Astrocyte (in vitro differentiated cells and primary cell): Measurements from ENCODE around the gene APH1B. TPM values are rescaled to one million over a fixed set of nuclear protein-coding genes. Genes with fewer than 3 reads are reported as not detected.

ENCODE experiments used
- DNase-seq: peaks from one replicate; pipeline ENCODE4 v3.0.0-alpha.2; 2010; ENCODE audit warnings: low read depth
- FAIRE-seq: peaks from 2 replicates; lab custom pipeline; 2011; peaks lifted over from hg19 to GRCh38; lab: Jason Lieb, UNC
- H2AFZ ChIP-seq: 2 replicates; pipeline ENCODE4 v1.6.0; 2012; ENCODE audit warnings: low read depth, low read length, inconsistent platforms
- H3K27ac ChIP-seq: 2 replicates; pipeline ENCODE4 v1.5.1; 2011; ENCODE audit warnings: low read depth, low read length, inconsistent platforms
- H3K27me3 ChIP-seq: 2 replicates; pipeline ENCODE4 v1.6.0; 2011; ENCODE audit warnings: low read length, inconsistent platforms; ENCODE audit not compliant: insufficient read depth
- H3K36me3 ChIP-seq: 2 replicates; pipeline ENCODE4 v1.5.1; 2011; ENCODE audit warnings: low read length, inconsistent platforms; ENCODE audit not compliant: insufficient read depth
- H3K4me1 ChIP-seq: 2 replicates; pipeline ENCODE4 v1.5.1; 2011; ENCODE audit warnings: low read length, inconsistent platforms; ENCODE audit not compliant: insufficient read depth
- H3K4me2 ChIP-seq: 2 replicates; pipeline ENCODE4 v1.6.0; 2012; ENCODE audit warnings: low read length, inconsistent platforms
- H3K4me3 ChIP-seq: 2 replicates; pipeline ENCODE4 v1.5.1; 2011; ENCODE audit warnings: low read depth, mild to moderate bottlenecking, low read length, inconsistent platforms; ENCODE audit not compliant: insufficient read depth
- H3K79me2 ChIP-seq: 2 replicates; pipeline ENCODE4 v1.6.0; 2012; ENCODE audit warnings: mild to moderate bottlenecking, low read length, inconsistent platforms; ENCODE audit not compliant: insufficient read depth
- H3K9ac ChIP-seq: 2 replicates; pipeline ENCODE4 v1.6.0; 2012; ENCODE audit warnings: mild to moderate bottlenecking, low read length, inconsistent platforms
- H3K9me3 ChIP-seq: 2 replicates; pipeline ENCODE4 v1.5.1; 2012; ENCODE audit warnings: low read depth, mild to moderate bottlenecking, low read length, inconsistent platforms; ENCODE audit not compliant: insufficient read depth
- H4K20me1 ChIP-seq: 2 replicates; pipeline ENCODE4 v1.6.0; 2012; ENCODE audit warnings: low read length, inconsistent platforms; ENCODE audit not compliant: insufficient read depth
- H3K27ac Mint-ChIP-seq: one replicate; pipeline ENCODE4 v1.8.0; 2021; ENCODE audit warnings: mild to moderate bottlenecking, mixed read lengths; ENCODE audit not compliant: unreplicated experiment
- H3K27me3 Mint-ChIP-seq: one replicate; pipeline ENCODE4 v1.8.0; 2021; ENCODE audit warnings: low read depth, mixed read lengths; ENCODE audit not compliant: unreplicated experiment
- H3K36me3 Mint-ChIP-seq: one replicate; pipeline ENCODE4 v1.8.0; 2021; ENCODE audit warnings: low read depth, mixed read lengths; ENCODE audit not compliant: unreplicated experiment
- H3K4me1 Mint-ChIP-seq: one replicate; pipeline ENCODE4 v1.8.0; 2021; ENCODE audit warnings: low read depth, mixed read lengths; ENCODE audit not compliant: unreplicated experiment
- H3K4me3 Mint-ChIP-seq: one replicate; pipeline ENCODE4 v1.8.0; 2021; ENCODE audit warnings: mild to moderate bottlenecking, moderate library complexity, mixed read lengths; ENCODE audit not compliant: unreplicated experiment
- H3K9me3 Mint-ChIP-seq: one replicate; pipeline ENCODE4 v1.8.0; 2021; ENCODE audit warnings: mild to moderate bottlenecking, mixed read lengths; ENCODE audit not compliant: unreplicated experiment
- CTCF ChIP-seq: IDR thresholded peaks from 2 replicates; pipeline ENCODE4 v1.5.1; 2011; ENCODE audit warnings: low read depth, mild to moderate bottlenecking, inconsistent platforms, low read length, moderate library complexity; ENCODE audit not compliant: insufficient read depth
- EZH2 ChIP-seq: IDR thresholded peaks from 2 replicates; pipeline ENCODE4 v1.6.1; 2012; ENCODE audit warnings: mild to moderate bottlenecking, low read length, inconsistent platforms; ENCODE audit not compliant: insufficient read depth
- total RNA-seq: library from RNA; stranded (reverse); gene quantifications from 2 replicates; pipeline ENCODE4 v1.2.1, GENCODE V29; 2021

Gene APH1B
- total RNA-seq, 1 donor from 2014 or later: 18.2 TPM

DNA sequence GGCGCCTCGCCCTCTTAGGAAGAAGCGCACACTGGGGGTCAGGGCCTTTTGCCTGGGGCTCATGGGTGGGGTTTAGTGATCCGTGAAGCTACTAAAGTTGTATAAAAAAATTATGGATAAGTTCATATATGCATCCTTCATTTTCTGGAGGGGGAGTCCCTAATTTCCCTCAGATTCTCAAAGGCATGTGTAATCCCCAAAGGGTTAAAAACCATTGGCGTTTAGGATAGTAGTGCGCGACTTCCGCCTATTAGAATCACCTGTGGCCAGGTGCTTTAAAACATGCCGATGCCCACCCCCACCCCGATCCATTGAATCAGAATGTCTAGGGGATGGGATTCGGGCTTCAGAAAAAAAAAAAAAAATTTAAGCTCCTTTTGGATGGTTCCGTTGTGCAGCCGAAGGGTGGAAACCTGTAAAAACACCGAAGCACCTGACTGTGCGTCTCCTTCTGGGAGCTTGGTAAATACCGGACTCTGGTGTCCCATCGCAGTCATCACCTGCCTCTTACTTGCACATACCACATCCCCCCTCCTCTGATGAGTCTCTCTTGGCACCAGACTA is 570 bp downstream of the APH1B start:
- H3K79me2 ChIP-seq: no peaks in the 10 kb centered on the region
- no peak for FAIRE-seq
- peak overlapping the region; percentile 23 for H3K27ac Mint-ChIP-seq

DNA sequence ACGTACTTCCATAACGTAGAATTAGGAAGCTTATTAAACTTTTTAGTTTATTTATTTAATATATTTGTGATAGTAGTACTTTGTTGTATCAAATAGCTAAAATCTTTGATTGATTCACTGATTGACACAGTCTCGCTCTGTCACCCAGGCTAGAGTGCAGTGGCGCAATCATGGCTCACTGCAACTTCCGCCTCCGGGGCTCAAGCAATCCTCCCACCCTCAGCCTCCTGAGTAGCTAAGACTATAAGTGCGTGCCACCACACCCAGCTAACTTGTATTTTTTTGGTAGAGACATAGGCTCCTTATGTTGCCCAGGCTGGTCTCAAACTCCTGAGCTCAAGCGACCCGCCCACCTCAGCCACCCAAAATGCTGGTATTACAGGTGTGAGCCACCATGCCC is 5.7 kb downstream of the APH1B start:
- no peak overlapping the region for H3K4me3 Mint-ChIP-seq
- no peaks in the 10 kb centered on the region for H3K79me2 ChIP-seq
- H3K4me1 Mint-ChIP-seq: peaks cover 11% of the 10 kb centered on the region
- peaks cover 9% of the 10 kb centered on the region for H3K36me3 ChIP-seq
- no peaks in the 10 kb centered on the region for H3K9me3 ChIP-seq
- no peak overlapping the region for H3K4me2 ChIP-seq
- no peaks in the 10 kb centered on the region for H3K27me3 ChIP-seq
- no peaks in the 10 kb centered on the region for H3K9me3 Mint-ChIP-seq
- H3K9ac ChIP-seq: no peak overlapping the region
- no peak overlapping the region for H3K27ac ChIP-seq
- no peak overlapping the region for H3K27ac Mint-ChIP-seq
- H3K36me3 Mint-ChIP-seq: peaks cover 9% of the 10 kb centered on the region
- no peak overlapping the region for H3K4me3 ChIP-seq
- FAIRE-seq (no peak), DNase-seq (no peak)
- TF ChIP-seq CTCF (no peak), EZH2 (no peak)
- H3K27me3 Mint-ChIP-seq: no peaks in the 10 kb centered on the region
- H3K4me1 ChIP-seq: peaks cover 11% of the 10 kb centered on the region
- no peak overlapping the region for H2AFZ ChIP-seq
- H4K20me1 ChIP-seq: no peaks in the 10 kb centered on the region

More for the DNA sequence above, 570 bp downstream of the APH1B start:
- peaks cover 8% of the 10 kb centered on the region for H3K4me1 Mint-ChIP-seq
- H3K9me3 Mint-ChIP-seq: no peaks in the 10 kb centered on the region
- H4K20me1 ChIP-seq: no peaks in the 10 kb centered on the region
- H3K27me3 Mint-ChIP-seq: no peaks in the 10 kb centered on the region
- H3K4me2 ChIP-seq: peak overlapping the region; percentile 85
- H2AFZ ChIP-seq: peak overlapping the region; percentile 84
- H3K36me3 Mint-ChIP-seq: peaks cover 11% of the 10 kb centered on the region
- no peak for TF ChIP-seq EZH2
- TF ChIP-seq CTCF: no peak
- no peaks in the 10 kb centered on the region for H3K27me3 ChIP-seq
- H3K9ac ChIP-seq: peak overlapping the region; percentile 91
- H3K9me3 ChIP-seq: no peaks in the 10 kb centered on the region
- peaks cover 14% of the 10 kb centered on the region for H3K4me1 ChIP-seq
- no peak for DNase-seq
- peak overlapping the region; percentile 66 for H3K4me3 ChIP-seq
- peaks cover 3% of the 10 kb centered on the region for H3K36me3 ChIP-seq
- H3K4me3 Mint-ChIP-seq: peak overlapping the region; percentile 88
- H3K27ac ChIP-seq: peak overlapping the region; percentile 51

- Mint-ChIP-seq H3K9me3 (no peaks in the 10 kb centered on the region), H3K36me3 (peaks cover 7% of the 10 kb centered on the region), H3K27me3 (no peaks in the 10 kb centered on the region), H3K27ac (no peak overlapping the region), H3K4me3 (no peak overlapping the region), H3K4me1 (peaks cover 14% of the 10 kb centered on the region)
- DNase-seq: no peak
- Histone ChIP-seq H3K36me3 (peaks cover 9% of the 10 kb centered on the region), H3K27me3 (no peaks in the 10 kb centered on the region), H2AFZ (no peak overlapping the region), H3K27ac (no peak overlapping the region), H3K9ac (no peak overlapping the region), H3K79me2 (no peaks in the 10 kb centered on the region), H3K4me1 (peaks cover 7% of the 10 kb centered on the region), H3K9me3 (no peaks in the 10 kb centered on the region), H4K20me1 (no peaks in the 10 kb centered on the region), H3K4me2 (no peak overlapping the region), H3K4me3 (no peak overlapping the region)
- TF ChIP-seq CTCF (no peak), EZH2 (no peak)
- FAIRE-seq: no peak
These were observed 6.9 kb downstream of the APH1B start for GRCh38 chr15:63284335-63284734.
